Cerebellar cortex (tissue), 1 donor: ENCODE data around the gene GPX7.

Experiments
- DNase-seq: peaks from one replicate; pipeline ENCODE4 v3.0.0-alpha.2; 2015; ENCODE audit warnings: low spot score

GPX7 gene

DNA sequence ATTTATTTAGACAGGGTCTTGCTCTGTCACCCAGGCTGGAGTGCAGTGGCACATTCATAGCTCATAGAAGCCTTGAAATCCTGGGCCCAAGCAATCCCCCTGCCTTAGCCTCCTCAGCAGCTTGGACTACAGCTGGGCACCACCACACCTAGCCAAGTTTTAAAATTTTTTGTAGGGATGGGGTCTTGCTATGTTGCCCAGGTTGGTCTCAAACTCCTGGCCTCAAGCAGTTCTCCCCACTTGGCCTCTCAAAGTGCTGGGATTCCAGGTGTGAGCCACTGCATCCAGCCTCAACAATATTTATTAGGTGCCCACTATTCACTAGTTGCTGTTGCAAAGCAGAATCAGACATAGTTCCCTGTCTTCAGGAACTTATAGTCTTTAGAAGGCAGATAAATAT, 14.1 kb upstream of the GPX7 start:
- no peak for DNase-seq

GRCh38 chr1:52588535-52588934, 13.6 kb upstream of the GPX7 start:
- DNase-seq, result no peak

DNA sequence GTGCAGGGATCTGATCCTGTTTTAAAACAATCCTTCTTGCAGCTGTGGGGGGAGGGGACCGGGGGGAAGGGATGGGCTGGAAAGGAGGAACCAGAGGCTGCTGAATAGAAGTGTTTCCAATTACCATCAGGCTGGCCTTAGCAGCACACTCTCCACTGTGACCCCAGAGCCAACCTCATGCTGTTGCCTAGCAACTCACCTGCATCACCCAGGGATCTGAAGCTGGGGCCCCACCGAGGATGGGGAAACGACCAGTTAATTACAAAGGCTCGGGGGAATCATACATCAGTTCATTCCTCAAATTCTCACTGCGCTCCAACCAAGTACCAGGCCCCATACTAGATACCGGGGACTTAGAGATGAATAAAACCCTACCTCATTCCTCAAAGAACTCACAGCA, 11.9 kb upstream of the GPX7 start:
- no peak for DNase-seq

- DNase-seq, result no peak
Measured at GRCh38 chr1:52592637-52593323, 9.4 kb upstream of the GPX7 start.

DNA sequence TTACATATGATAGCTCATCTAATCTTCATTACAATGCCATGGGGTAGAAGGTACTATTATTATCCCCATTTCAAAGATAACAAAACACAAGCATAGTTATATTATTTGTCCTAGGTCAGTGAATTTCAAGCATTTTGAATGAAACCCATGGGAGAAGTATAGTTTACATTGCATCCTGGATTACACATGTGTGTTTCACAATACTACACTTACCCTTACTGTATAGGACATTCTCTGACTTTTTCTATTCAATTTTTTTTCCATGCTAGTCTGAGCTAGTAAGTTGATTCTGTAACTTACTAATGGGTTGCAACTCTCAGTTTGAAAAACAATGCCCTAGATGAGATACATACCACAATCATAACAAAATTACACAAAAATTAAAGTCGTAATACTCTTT, 8.7 kb upstream of the GPX7 start:
- no peak for DNase-seq

DNA sequence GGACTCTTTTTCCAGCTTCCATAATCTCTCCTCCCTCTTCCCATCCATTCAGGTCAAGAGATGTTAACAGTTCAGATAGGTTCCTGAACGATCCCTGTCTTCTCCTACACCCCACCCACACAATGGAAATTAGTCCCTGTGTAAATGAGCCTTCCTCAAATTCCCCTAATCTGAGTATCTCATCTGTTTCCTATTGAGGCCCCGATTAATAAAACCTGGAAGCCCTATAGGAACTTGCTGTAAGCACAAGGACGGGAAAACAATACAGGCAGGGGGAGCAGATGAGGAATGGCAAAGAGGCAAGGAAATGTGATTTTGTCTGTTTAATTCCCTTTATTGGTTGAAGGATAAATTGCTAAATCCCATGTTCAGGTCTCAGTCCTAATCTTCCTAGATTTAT, 7.1 kb upstream of the GPX7 start:
- DNase-seq, result no peak

- no peak for DNase-seq
Measured at GRCh38 chr1:52597912-52598311, 4.3 kb upstream of the GPX7 start.

DNA sequence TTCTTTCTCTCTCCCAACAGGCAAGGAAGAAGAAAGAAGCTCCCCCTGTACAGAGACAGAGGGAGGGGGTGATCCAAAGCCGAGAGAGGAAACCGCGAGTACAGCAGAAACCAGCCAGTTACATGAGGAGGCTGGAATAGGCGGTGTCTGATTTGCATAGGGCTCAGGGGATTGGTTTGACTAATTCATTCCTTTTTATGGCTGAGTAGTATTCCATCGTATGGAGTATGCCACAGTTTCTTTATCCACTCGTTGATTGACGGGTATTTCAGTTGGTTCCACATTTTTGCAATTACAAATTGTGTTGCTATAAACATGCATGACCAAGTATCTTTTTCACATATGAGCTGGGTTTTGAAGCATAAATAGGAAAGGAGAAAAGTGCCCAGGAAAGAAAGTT, 3.4 kb upstream of the GPX7 start:
- no peak for DNase-seq

- DNase-seq, result no peak
Measured at GRCh38 chr1:52599236-52599635, 2.9 kb upstream of the GPX7 start.

DNA sequence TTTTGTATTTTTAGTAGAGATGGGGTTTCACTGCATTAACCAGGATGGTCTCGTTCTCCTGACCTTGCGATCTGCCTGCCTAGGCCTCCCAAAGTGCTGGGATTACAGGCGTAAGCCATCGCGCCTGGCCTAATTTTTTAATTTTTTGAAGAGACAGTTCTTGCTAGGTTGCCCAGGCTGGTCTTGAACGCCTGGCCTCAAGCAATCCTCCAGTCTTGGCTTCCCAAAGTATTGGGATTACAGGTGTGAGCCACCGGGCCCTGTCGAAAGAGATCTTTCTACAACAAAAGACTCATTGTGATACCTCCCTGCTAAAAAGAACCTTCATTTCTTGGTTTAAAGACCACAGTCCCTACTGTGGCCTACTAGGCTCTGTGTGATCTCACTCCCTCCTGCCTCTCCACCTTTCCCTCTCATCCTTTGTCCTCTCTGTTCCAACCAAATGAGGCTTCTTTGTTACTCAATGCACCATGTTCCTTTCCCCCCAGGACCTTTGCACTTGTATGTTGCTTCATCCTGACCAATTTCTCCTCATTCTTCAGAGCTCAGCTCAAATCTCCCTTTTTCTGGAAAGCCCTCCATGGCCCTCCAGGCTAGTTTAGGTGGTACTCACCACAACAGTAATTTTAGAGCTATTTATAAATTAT, 1.5 kb upstream of the GPX7 start:
- DNase-seq, result no peak

- DNase-seq, result no peak
Measured at GRCh38 chr1:52601519-52601918, 652 bp upstream of the GPX7 start.

DNA sequence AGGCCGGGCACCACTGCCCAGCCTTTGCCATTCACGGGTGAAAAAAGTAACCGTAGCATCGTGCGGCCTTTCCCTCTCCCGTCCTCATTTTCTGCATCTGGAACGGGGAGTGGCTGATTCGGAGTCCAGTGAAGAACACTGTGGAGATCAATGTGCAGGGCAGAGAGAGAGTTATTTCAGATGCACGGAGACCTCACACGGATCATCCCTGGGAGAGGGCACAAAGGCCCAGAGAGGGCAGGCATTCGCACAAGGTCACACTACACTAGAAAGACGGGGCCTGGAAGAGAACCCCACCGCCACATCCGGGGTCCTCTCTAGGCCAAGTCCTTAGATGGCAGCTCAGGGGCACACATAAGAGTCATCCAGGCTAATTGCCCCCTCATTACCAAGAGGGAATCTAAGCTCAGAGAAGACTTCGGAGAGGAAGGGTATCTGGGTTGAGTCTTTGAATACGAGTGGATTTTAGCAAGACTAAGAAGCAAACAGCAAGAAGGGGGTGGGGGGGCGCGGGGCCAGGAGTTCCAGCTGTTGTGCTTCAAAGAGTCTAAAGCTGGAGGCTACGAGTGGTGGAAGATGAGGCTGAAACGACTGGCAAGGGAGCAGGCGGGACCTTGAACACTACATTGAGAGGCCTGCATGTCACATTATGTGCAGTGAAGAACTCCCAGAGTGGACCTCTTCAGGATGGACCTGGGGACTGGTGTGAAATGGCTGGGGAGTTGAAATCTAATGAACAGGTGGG, 857 bp downstream of the GPX7 start:
- DNase-seq, result peak; percentile 10

- DNase-seq, result peak; percentile 55
Measured at GRCh38 chr1:52603630-52604029, 1.5 kb downstream of the GPX7 start.

- no peak for DNase-seq
Measured at GRCh38 chr1:52604063-52604770, 2.0 kb downstream of the GPX7 start.

GRCh38 chr1:52613636-52614373, 11.6 kb downstream of the GPX7 start:
- DNase-seq, result no peak

- no peak for DNase-seq
Measured at GRCh38 chr1:52614671-52615070, 12.5 kb downstream of the GPX7 start.

GRCh38 chr1:52615489-52616042, 13.4 kb downstream of the GPX7 start:
- DNase-seq, result no peak

DNA sequence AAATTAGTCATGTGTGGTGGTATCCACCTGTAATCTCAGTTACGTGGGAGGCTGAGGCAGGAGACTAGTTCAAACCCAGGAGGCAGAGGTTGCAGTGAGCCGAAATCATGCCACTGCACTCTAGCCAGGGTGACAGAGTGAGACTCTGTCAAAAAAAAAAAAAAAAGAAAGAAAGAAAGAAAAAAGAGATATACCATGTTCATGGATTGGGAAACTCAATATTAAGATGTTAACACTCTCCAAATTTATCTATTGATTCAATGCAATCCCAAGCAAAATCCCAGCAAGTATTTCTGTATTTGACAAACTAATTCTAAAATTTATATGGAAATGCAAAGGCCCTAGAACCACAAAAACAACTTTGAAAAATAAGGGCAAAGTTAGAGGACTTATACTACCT, 19.8 kb downstream of the GPX7 start:
- no peak for DNase-seq

DNA sequence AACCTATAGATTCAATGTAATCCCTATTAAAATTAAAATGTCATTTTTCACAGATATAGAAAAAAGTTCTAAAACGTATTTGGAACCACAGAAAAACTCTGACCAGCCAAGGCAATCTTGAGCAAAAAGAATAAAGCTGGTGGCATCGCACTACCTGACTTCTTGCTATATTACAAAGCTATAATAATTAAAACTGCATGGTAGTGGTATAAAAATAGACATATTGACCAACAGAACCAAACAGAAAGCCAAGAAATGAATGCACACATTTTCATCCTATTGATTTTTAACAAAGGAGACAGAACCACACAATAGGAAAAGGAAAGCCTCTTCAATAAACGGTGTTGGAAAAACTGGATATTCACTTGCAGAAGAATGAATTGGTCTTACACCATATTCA, 21.6 kb downstream of the GPX7 start:
- no peak for DNase-seq

DNA sequence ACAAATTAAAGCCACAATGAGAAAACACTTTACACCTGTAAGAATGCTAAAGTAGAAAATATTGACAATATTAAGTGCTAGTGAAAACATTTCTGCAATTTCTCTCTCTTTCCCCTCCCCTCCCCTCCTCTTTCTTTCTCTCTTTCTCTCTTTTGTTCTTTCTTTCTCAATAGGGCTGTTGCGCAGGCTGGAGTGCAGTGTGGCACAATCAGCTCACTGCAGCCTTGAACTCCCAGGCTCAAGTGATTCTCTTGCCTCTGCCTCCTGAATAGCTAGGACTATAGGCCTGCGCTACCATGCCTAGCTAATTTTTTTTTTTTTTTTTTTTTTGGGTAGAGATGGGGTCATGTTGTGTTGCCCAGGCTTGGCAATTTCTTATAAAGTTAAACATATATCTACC, 24.9 kb downstream of the GPX7 start:
- no peak for DNase-seq

GRCh38 chr1:52628614-52629324, 26.6 kb downstream of the GPX7 start:
- DNase-seq, result no peak
